Breast epithelium (tissue), 3 donors: Measurements from ENCODE around the gene CIAPIN1.

Source experiments
- CTCF ChIP-seq, 3 donors: fragments of 450-650 bp; IDR thresholded peaks; one replicate each; pipeline ENCODE4 v1.5.1; 2016 to 2017; ENCODE audit warnings: antibody characterized with exemption in 3 of 3, mild to moderate bottlenecking in 3 of 3, moderate library complexity in 3 of 3
- POLR2AphosphoS5 ChIP-seq, 3 donors: sonication (generic); formaldehyde crosslinking; IDR thresholded peaks; one replicate each; pipeline ENCODE4 v1.6.1; 2017; ENCODE audit warnings: antibody characterized with exemption in 3 of 3

GRCh38 chr16:57426356-57426755, 20.8 kb downstream of the CIAPIN1 start:
- TF ChIP-seq CTCF (IDR thresholded peaks at IDR 0.05) (no peak), POLR2AphosphoS5 (IDR thresholded peaks at IDR 0.05) (no peak)
